ENCODE data around the gene TRAPPC6A. TPM values are rescaled to one million over a fixed set of nuclear protein-coding genes. Genes with fewer than 3 reads are reported as not detected.
A peak's percentile ranks its signal among the peaks of the same experiment; 100 is the strongest.

Gene TRAPPC6A
- total RNA-seq, 1 donor from 2014 or later: 86.2 TPM

DNA sequence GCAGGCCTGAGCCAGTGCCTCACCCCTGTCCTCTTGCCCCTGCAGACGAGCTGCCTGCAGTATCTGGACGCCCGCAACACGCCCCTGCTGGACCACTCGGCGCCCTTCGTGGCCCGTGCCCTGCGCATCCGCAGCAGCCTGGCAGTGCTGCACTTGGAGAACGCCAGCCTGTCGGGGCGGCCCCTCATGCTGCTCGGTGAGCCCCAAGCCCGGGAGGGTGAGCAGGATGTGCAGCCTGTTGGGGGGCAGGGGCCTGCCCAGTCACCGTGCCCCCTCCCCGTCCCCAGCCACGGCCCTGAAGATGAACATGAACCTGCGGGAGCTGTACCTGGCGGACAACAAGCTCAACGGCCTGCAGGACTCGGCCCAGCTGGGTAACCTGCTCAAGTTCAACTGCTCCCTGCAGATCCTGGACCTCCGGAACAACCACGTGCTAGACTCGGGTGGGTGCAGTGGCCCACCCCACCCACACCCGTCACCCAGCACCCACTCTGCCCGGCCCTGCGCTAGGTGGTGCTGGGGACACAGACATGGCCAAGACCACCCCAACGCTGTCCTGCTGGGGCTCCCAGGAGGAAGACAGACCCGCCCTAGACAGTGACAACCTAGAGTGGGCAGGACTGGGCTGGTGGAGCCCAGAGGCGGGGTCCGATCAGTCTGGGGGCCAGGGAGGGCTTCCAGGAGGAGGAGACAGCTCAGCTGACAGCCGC lies 35.9 kb downstream of the TRAPPC6A start:
- peak overlapping the region; percentile 37 for H3K4me3 Mint-ChIP-seq (ENCODE audit: unreplicated experiment)
- H3K4me1 Mint-ChIP-seq (ENCODE audit: unreplicated experiment): peaks cover 7% of the 10 kb centered on the region
- no peak for DNase-seq (ENCODE audit: low spot score)
- TF ChIP-seq, protein P1, sequence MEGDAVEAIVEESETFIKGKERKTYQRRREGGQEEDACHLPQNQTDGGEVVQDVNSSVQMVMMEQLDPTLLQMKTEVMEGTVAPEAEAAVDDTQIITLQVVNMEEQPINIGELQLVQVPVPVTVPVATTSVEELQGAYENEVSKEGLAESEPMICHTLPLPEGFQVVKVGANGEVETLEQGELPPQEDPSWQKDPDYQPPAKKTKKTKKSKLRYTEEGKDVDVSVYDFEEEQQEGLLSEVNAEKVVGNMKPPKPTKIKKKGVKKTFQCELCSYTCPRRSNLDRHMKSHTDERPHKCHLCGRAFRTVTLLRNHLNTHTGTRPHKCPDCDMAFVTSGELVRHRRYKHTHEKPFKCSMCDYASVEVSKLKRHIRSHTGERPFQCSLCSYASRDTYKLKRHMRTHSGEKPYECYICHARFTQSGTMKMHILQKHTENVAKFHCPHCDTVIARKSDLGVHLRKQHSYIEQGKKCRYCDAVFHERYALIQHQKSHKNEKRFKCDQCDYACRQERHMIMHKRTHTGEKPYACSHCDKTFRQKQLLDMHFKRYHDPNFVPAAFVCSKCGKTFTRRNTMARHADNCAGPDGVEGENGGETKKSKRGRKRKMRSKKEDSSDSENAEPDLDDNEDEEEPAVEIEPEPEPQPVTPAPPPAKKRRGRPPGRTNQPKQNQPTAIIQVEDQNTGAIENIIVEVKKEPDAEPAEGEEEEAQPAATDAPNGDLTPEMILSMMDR (IDR thresholded peaks at IDR 0.05; ENCODE audit: unreplicated experiment): no peak
- peaks cover 18% of the 10 kb centered on the region for H3K36me3 Mint-ChIP-seq (ENCODE audit: low read depth, unreplicated experiment)
- no peaks in the 10 kb centered on the region for H3K9me3 Mint-ChIP-seq (ENCODE audit: unreplicated experiment)
- peaks cover 7% of the 10 kb centered on the region for H3K27me3 Mint-ChIP-seq (ENCODE audit: unreplicated experiment)
- no peak overlapping the region for H3K27ac Mint-ChIP-seq (ENCODE audit: unreplicated experiment)

DNA sequence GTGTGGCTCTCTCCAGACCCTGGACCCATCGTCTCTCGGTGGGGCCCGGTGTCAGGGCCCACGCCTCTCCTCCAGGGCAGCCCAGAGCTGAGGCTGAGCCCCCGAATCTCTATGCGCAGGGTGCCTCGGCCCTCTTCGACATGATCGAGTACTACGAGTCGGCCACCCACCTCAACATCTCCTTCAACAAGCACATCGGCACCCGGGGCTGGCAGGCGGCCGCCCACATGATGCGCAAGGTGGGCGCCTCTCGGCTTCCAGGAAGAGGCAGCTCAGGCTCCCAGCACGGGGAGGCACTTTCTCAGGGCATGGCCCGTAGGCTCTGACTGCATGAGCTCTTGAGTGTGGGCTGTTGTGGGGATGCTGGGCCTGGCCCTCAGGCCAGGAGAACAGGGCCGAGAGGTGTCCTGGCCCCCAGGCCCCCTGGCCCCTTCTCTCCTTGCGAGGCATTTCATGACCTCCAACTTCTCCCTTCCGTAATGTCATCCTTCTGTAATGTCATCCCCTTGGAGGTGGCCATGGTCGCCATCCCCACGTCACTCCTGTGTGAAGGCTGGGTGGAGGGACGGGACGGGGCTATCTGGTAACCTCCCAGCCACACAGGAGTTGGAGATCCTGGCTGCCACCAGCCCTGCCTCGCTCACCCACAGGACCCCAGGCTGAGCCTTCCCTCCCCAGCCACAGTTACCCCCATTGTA lies 36.7 kb downstream of the TRAPPC6A start:
- no peak for DNase-seq (ENCODE audit: low spot score)
- Mint-ChIP-seq H3K36me3 (ENCODE audit: low read depth, unreplicated experiment) (peaks cover 18% of the 10 kb centered on the region), H3K4me3 (ENCODE audit: unreplicated experiment) (no peak overlapping the region), H3K27ac (ENCODE audit: unreplicated experiment) (no peak overlapping the region), H3K27me3 (ENCODE audit: unreplicated experiment) (peaks cover 10% of the 10 kb centered on the region), H3K4me1 (ENCODE audit: unreplicated experiment) (peaks cover 14% of the 10 kb centered on the region), H3K9me3 (ENCODE audit: unreplicated experiment) (no peaks in the 10 kb centered on the region)
- TF ChIP-seq, protein P1 (IDR thresholded peaks at IDR 0.05; ENCODE audit: unreplicated experiment): no peak

DNA sequence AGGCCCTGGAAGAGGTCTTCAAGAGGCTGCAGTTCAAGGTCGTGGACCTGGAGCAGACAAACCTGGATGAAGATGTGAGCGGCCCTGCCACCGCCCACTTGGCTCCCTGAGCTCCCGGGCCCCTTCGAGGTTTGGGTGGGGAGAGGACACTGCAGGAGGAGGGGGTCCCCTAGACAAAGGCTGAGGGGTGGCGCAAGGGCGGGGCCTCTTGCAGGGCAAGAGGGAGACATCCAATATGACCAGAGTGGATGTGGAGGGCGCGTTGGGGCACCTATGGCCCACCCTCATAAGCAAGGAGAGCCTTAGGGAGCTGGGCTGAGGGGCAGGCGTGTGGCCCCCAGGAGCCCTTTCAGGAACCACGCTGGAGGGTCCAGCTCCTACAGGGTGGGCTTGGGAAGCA lies 37.5 kb downstream of the TRAPPC6A start:
- Mint-ChIP-seq H3K4me3 (ENCODE audit: unreplicated experiment) (no peak overlapping the region), H3K27ac (ENCODE audit: unreplicated experiment) (no peak overlapping the region), H3K27me3 (ENCODE audit: unreplicated experiment) (peaks cover 10% of the 10 kb centered on the region), H3K9me3 (ENCODE audit: unreplicated experiment) (no peaks in the 10 kb centered on the region), H3K4me1 (ENCODE audit: unreplicated experiment) (peaks cover 18% of the 10 kb centered on the region), H3K36me3 (ENCODE audit: low read depth, unreplicated experiment) (peaks cover 18% of the 10 kb centered on the region)
- no peak for DNase-seq (ENCODE audit: low spot score)
- TF ChIP-seq, protein P1 (IDR thresholded peaks at IDR 0.05; ENCODE audit: unreplicated experiment): no peak

DNA sequence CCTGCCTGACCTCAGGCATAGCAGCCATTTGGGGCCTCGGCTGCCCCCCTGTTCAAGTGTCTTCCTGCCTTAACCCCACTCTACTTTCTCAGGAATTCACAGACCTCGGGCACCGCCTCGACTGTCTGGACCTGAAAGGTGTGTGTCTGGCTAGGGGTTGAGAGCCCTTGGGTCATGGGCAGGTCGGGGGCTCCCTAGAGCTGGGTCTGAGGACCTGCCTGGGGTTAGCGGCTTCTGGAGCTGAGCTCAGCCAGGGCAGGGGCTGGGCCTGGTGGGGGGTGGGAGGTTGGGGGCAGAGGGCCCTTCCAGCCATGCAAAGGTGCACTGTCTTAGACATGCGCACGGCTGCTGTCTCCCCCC lies 37.9 kb downstream of the TRAPPC6A start:
- Mint-ChIP-seq H3K36me3 (ENCODE audit: low read depth, unreplicated experiment) (peaks cover 18% of the 10 kb centered on the region), H3K4me3 (ENCODE audit: unreplicated experiment) (no peak overlapping the region), H3K4me1 (ENCODE audit: unreplicated experiment) (peaks cover 18% of the 10 kb centered on the region), H3K27me3 (ENCODE audit: unreplicated experiment) (peaks cover 10% of the 10 kb centered on the region), H3K27ac (ENCODE audit: unreplicated experiment) (no peak overlapping the region), H3K9me3 (ENCODE audit: unreplicated experiment) (no peaks in the 10 kb centered on the region)
- TF ChIP-seq, protein P1 (IDR thresholded peaks at IDR 0.05; ENCODE audit: unreplicated experiment): no peak
- DNase-seq (ENCODE audit: low spot score): no peak
